Thyroid gland (tissue), 4 donors: ENCODE data around the gene DVL3. TPM values are rescaled to one million over a fixed set of nuclear protein-coding genes. Genes with fewer than 3 reads are reported as not detected.

Experiments used
- DNase-seq, 2 donors: peaks; one replicate each; pipeline ENCODE4 v3.0.0-alpha.2; 2019
- H3K27ac ChIP-seq, 3 donors: fragments of 200-600 bp; sonication (generic); 1 replicate in 2 of 3; 2 replicates in 1 of 3; pipeline ENCODE4 v1.5.1; 2016 to 2019; ENCODE audit warnings: mild to moderate bottlenecking in 1 of 3, moderate library complexity in 1 of 3
- H3K27me3 ChIP-seq: fragments of 200-600 bp; sonication (generic); one replicate; pipeline ENCODE4 v1.5.1; 2019
- H3K36me3 ChIP-seq, 2 donors: fragments of 200-600 bp; sonication (generic); one replicate each; pipeline ENCODE4 v1.5.1; 2016 to 2019
- H3K4me1 ChIP-seq, 2 donors: fragments of 200-600 bp; sonication (generic); one replicate each; pipeline ENCODE4 v1.5.1; 2017 to 2019
- H3K4me3 ChIP-seq, 3 donors: fragments of 200-600 bp; sonication (generic); replicated peaks in 1 of 3; 1 replicate in 2 of 3; 2 replicates in 1 of 3; pipeline ENCODE4 v1.5.1; 2016; ENCODE audit warnings: mild to moderate bottlenecking in 1 of 3
- H3K9me3 ChIP-seq: fragments of 200-600 bp; sonication (generic); one replicate; pipeline ENCODE4 v1.5.1; 2017
- CTCF ChIP-seq, 6 experiments: fragments of 200-600 bp in 3 of 6; fragments of 450-650 bp in 3 of 6; sonication (generic) in 3 of 6; IDR thresholded peaks; one replicate each; pipeline ENCODE4 v1.5.1; 2016 to 2019; ENCODE audit warnings: antibody characterized with exemption in 6 of 6, mild to moderate bottlenecking in 2 of 6, inconsistent platforms in 1 of 6, moderate library complexity in 1 of 6
- POLR2A ChIP-seq, 2 donors: fragments of 450-650 bp; IDR thresholded peaks; one replicate each; pipeline ENCODE4 v1.6.1; 2017; ENCODE audit warnings: antibody characterized with exemption in 2 of 2, mild to moderate bottlenecking in 2 of 2, moderate library complexity in 1 of 2
- WGBS, 2 donors: methylation state at CpG; one replicate each; pipeline ENCODE4 v1.1.5; 2017; 5-methylcytosine and 5-hydroxymethylcytosine counted together
- intact Hi-C: fragments of 100-400 bp; cut with DNase I; formaldehyde crosslinking; loops from one replicate; pipeline ENCODE4 v1.15.1; 2023
- total RNA-seq, 4 donors: library from RNA; depleted of rRNA; stranded (reverse); fragments of >200 nt; gene quantifications; one replicate each; pipeline ENCODE4 v1.2.3, GENCODE V29; 2016

DVL3 gene
- total RNA-seq, 4 donors from 2014 or later: 48.2 to 137 (median 65.3) TPM

- DNase-seq: no peak
- Histone ChIP-seq H3K36me3 (peaks cover 32 to 34% of the 10 kb centered on the region in 2 donors), H3K27ac (no peak overlapping the region)
Measured at GRCh38 chr3:184196536-184196935, 41.4 kb downstream of the DVL3 start.

GRCh38 chr3:184198509-184198908 lies 43.3 kb downstream of the DVL3 start:
- TF ChIP-seq CTCF (IDR thresholded peaks at IDR 0.05) (no peak), POLR2A (IDR thresholded peaks at IDR 0.05) (no peak)
- 86 to 90% methylated on average over 3 to 9 of the region's 9 CpGs for WGBS, 2 donors
- H3K27ac ChIP-seq: no peak overlapping the region
- no peaks in the 10 kb centered on the region for H3K9me3 ChIP-seq
- DNase-seq: no peak
- intact Hi-C loops: no loop called here
- no peaks in the 10 kb centered on the region for H3K27me3 ChIP-seq
- H3K36me3 ChIP-seq: peaks cover 12 to 14% of the 10 kb centered on the region in 2 donors
- no peak overlapping the region for H3K4me3 ChIP-seq
- no peaks in the 10 kb centered on the region for H3K4me1 ChIP-seq

More at GRCh38 chr3:184196536-184196935, 41.4 kb downstream of the DVL3 start:
- no peaks in the 10 kb centered on the region for H3K27me3 ChIP-seq
- H3K9me3 ChIP-seq: no peaks in the 10 kb centered on the region
- WGBS, 2 donors: 91 to 92% methylated on average over 5 of the region's 6 CpGs
- no peak overlapping the region for H3K4me3 ChIP-seq
- TF ChIP-seq CTCF (IDR thresholded peaks at IDR 0.05): no peak
- no peak for TF ChIP-seq POLR2A (IDR thresholded peaks at IDR 0.05)
- intact Hi-C loops: no loop called here
- no peaks in the 10 kb centered on the region for H3K4me1 ChIP-seq

- Histone ChIP-seq H3K36me3 (no peaks in the 10 kb centered on the region), H3K27me3 (no peaks in the 10 kb centered on the region), H3K4me1 (no peaks in the 10 kb centered on the region), H3K9me3 (no peaks in the 10 kb centered on the region), H3K4me3 (no peak overlapping the region), H3K27ac (no peak overlapping the region)
- intact Hi-C loops: no loop called here
- TF ChIP-seq CTCF (IDR thresholded peaks at IDR 0.05) (no peak), POLR2A (IDR thresholded peaks at IDR 0.05) (no peak)
- no peak for DNase-seq
Measured at GRCh38 chr3:184200825-184201224, 45.6 kb downstream of the DVL3 start.

DNA sequence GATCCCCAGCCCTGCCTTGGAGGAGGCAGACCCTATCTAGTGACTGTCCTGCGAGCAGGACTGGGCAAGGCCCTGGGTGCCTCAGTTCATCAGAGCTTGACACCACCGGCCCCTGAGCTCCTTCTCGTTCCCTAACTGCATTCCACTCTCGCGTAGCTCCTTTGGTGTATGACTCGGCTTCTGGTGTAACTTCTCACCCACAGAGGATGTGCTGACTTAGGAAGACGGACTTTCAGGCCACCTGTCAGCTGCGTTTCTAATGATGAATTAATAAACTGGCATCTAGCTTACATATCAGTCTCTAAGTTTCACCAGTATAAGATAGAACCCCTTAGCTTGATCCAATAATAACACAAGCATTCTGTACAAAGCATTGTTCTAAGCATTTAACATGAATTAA lies 48.3 kb downstream of the DVL3 start:
- H3K27ac ChIP-seq: no peak overlapping the region
- TF ChIP-seq CTCF (IDR thresholded peaks at IDR 0.05) (no peak), POLR2A (IDR thresholded peaks at IDR 0.05) (no peak)
- H3K4me1 ChIP-seq: no peaks in the 10 kb centered on the region
- no peaks in the 10 kb centered on the region for H3K27me3 ChIP-seq
- 69 to 78% methylated on average over 8 of the region's 8 CpGs for WGBS, 2 donors
- intact Hi-C loops: no loop called here
- H3K36me3 ChIP-seq: no peaks in the 10 kb centered on the region
- no peak for DNase-seq
- no peak overlapping the region for H3K4me3 ChIP-seq
- no peaks in the 10 kb centered on the region for H3K9me3 ChIP-seq

GRCh38 chr3:184209146-184209923 lies 54.2 kb downstream of the DVL3 start:
- no peak for DNase-seq
- Histone ChIP-seq H3K36me3 (no peaks in the 10 kb centered on the region), H3K4me1 (peaks cover 0 to 6% of the 10 kb centered on the region in 2 donors), H3K27ac (no peak overlapping the region), H3K27me3 (no peaks in the 10 kb centered on the region), H3K4me3 (no peak overlapping the region), H3K9me3 (no peaks in the 10 kb centered on the region)
- intact Hi-C loops: no loop called here
- no peak for TF ChIP-seq CTCF (IDR thresholded peaks at IDR 0.05)
- TF ChIP-seq POLR2A (IDR thresholded peaks at IDR 0.05): no peak
- WGBS, 2 donors: 67 to 70% methylated on average over 11 of the region's 11 CpGs
